K562 (cell line): ENCODE data around the gene FAM98C. TPM values are rescaled to one million over a fixed set of nuclear protein-coding genes. Genes with fewer than 3 reads are reported as not detected.
A peak's percentile ranks its signal among the peaks of the same experiment; 100 is the strongest.

ENCODE experiments used
- ATAC-seq: fragments of 200-7000 bp; cut with Tn5 transposase; 3 replicates; pipeline ENCODE4 v1.9.1; 2020; ENCODE audit warnings: moderate library complexity
- BruUV-seq: library from RNA; stranded (reverse); fragments of 400-500 nt; replicated peaks from 2 replicates; lab custom pipeline; 2021; lab: Mats Ljungman, UMichigan
- CTCF ChIA-PET: fragments of 300-600 bp; formaldehyde crosslinking; extraction: SDS; loops from one replicate; lab custom pipeline; 2021; ENCODE audit warnings: low intra/inter-chr PET ratio; lab: Yijun Ruan, JAX
- POLR2A ChIA-PET: fragments of 300-600, 350-650 bp; sonication (Branson Sonifier 250); formaldehyde crosslinking; extraction: SDS; loops from one replicate; lab custom pipeline; 2021; ENCODE audit warnings: antibody characterized with exemption, inconsistent platforms; lab: Yijun Ruan, JAX
- DNase-seq, 4 experiments: peaks; one replicate each; pipeline versions ENCODE4 v3.0.0 to v3.0.0-alpha.2; 2011 to 2018; ENCODE audit warnings: low spot score in 3 of 4, mixed read lengths in 3 of 4; ENCODE audit errors: extremely low read depth in 1 of 4
- FAIRE-seq: peaks from 2 replicates; lab custom pipeline; 2011; peaks lifted over from hg19 to GRCh38; lab: Jason Lieb, UNC
- H2AFZ ChIP-seq: 2 replicates; pipeline ENCODE4 v1.6.0; 2011; ENCODE audit warnings: low read depth, low read length, control low read depth, inconsistent platforms
- H3K27ac ChIP-seq: fragments of 200-600 bp; 3 replicates; pipeline ENCODE4 v1.8.0; 2011; ENCODE audit warnings: low read depth, mild to moderate bottlenecking, control low read depth, inconsistent platforms, low read length, moderate library complexity, mixed read lengths; ENCODE audit errors: extremely low read depth
- H3K27me3 ChIP-seq, 2 experiments: fragments of 300-600 bp in 1 of 2; 2 replicates in 1 of 2; 3 replicates in 1 of 2; pipeline versions ENCODE4 v1.6.0 to v1.8.0; 2011; ENCODE audit warnings: inconsistent platforms in 2 of 2, low read length in 2 of 2, mild to moderate bottlenecking in 1 of 2, mixed read lengths in 1 of 2, moderate library complexity in 1 of 2; ENCODE audit not compliant: control insufficient read depth in 2 of 2, insufficient read depth in 2 of 2
- H3K36me3 ChIP-seq: fragments of 300-600 bp; 3 replicates; pipeline ENCODE4 v1.8.0; 2011; ENCODE audit warnings: mild to moderate bottlenecking, low read length, inconsistent platforms; ENCODE audit not compliant: control insufficient read depth, insufficient read depth
- H3K4me1 ChIP-seq, 2 experiments: fragments of 200-600 bp in 1 of 2; replicated peaks in 1 of 2; 2 replicates in 1 of 2; 3 replicates in 1 of 2; pipeline versions ENCODE4 v1.5.1 to v1.8.0; 2011; ENCODE audit warnings: inconsistent platforms in 2 of 2, low read length in 2 of 2, mild to moderate bottlenecking in 1 of 2, mixed read lengths in 1 of 2, moderate library complexity in 1 of 2; ENCODE audit not compliant: control insufficient read depth in 2 of 2, insufficient read depth in 2 of 2
- H3K4me2 ChIP-seq: 2 replicates; pipeline ENCODE4 v1.6.1; 2011; ENCODE audit warnings: low read length, control low read depth, inconsistent platforms, mixed read lengths; ENCODE audit not compliant: insufficient read depth
- H3K4me3 ChIP-seq: fragments of 200-600 bp; sonication (generic), shearing (Covaris generic); 2 replicates; pipeline ENCODE4 v1.5.1; 2016; ENCODE audit warnings: control low read depth, inconsistent platforms
- H3K79me2 ChIP-seq: fragments of 200-600 bp; 3 replicates; pipeline ENCODE4 v1.8.0; 2011; ENCODE audit warnings: low read length, inconsistent platforms; ENCODE audit not compliant: control insufficient read depth, insufficient read depth
- H3K9ac ChIP-seq, 2 experiments: 2 replicates each; pipeline versions ENCODE4 v1.6.0 to v1.6.1; 2011; ENCODE audit warnings: low read depth in 2 of 2, low read length in 2 of 2, control low read depth in 1 of 2, inconsistent platforms in 1 of 2, mild to moderate bottlenecking in 1 of 2, mixed read lengths in 1 of 2; ENCODE audit not compliant: insufficient read depth in 1 of 2
- H3K9me1 ChIP-seq: one replicate; pipeline ENCODE4 v1.6.0; 2011; ENCODE audit warnings: inconsistent platforms, mild to moderate bottlenecking, low read length, moderate library complexity; ENCODE audit not compliant: control insufficient read depth, insufficient read depth
- H3K9me3 ChIP-seq: replicated peaks from 2 replicates; pipeline ENCODE4 v1.5.1; 2011; ENCODE audit warnings: low read depth, low read length, inconsistent platforms; ENCODE audit not compliant: control insufficient read depth, insufficient read depth
- H4K20me1 ChIP-seq: replicated peaks from 2 replicates; pipeline ENCODE4 v1.6.1; 2011; ENCODE audit warnings: low read length, inconsistent platforms, mixed read lengths; ENCODE audit not compliant: control insufficient read depth, insufficient read depth
- MCM3 ChIP-seq: fragments of 450-650 bp; IDR thresholded peaks from 2 replicates; pipeline ENCODE4 v1.6.1; 2016
- MYBL2 ChIP-seq, 2 experiments: fragments of 450-650 bp in 1 of 2; sonication (generic) in 1 of 2; formaldehyde crosslinking in 1 of 2; IDR thresholded peaks; 2 replicates each; pipeline versions ENCODE4 v1.6.1 to v1.8.1; 2017 to 2022; ENCODE audit warnings: borderline replicate concordance in 1 of 2, inconsistent platforms in 1 of 2, low read depth in 1 of 2, mild to moderate bottlenecking in 1 of 2, missing genetic modification reagents in 1 of 2, moderate library complexity in 1 of 2
- POLR2B ChIP-seq: fragments of 450-650 bp; IDR thresholded peaks from 2 replicates; pipeline ENCODE4 v1.6.1; 2018; ENCODE audit warnings: low read depth; ENCODE audit not compliant: partially characterized antibody
- SAFB2 ChIP-seq: fragments of 200-400 bp; formaldehyde crosslinking; IDR thresholded peaks from 2 replicates; pipeline ENCODE4 v1.6.1; 2018; ENCODE audit warnings: borderline replicate concordance, low read length, low read depth, moderate library complexity; ENCODE audit not compliant: severe bottlenecking
- ZKSCAN8 ChIP-seq: fragments of 200-800 bp; sonication (Bioruptor generic); IDR thresholded peaks from 2 replicates; pipeline ENCODE4 v1.6.1; 2016; ENCODE audit warnings: missing genetic modification characterization, missing compliant biosample characterization
- ZNF146 ChIP-seq: IDR thresholded peaks from one replicate; pipeline ENCODE4 v1.6.1; 2018; ENCODE audit warnings: missing compliant biosample characterization; ENCODE audit not compliant: unreplicated experiment
- ZNF766 ChIP-seq: fragments of 200-800 bp; sonication (Bioruptor generic); conservative IDR thresholded peaks from 2 replicates; pipeline ENCODE4 v1.6.1; 2016; ENCODE audit warnings: missing genetic modification characterization, missing compliant biosample characterization
- WGBS: fragments of 100-300 bp; shearing (Covaris generic); methylation state at CpG from one replicate; pipeline ENCODE4 v1.1.6; 2016; ENCODE audit warnings: low coverage, mixed read lengths; ENCODE audit not compliant: insufficient coverage; ENCODE audit errors: missing lambda C conversion rate; 5-methylcytosine and 5-hydroxymethylcytosine counted together
- in situ Hi-C: fragments of 300-500 bp; cut with MboI; formaldehyde crosslinking; loops from 4 replicates; pipeline ENCODE4 v1.15.0; 2018; ENCODE audit warnings: inconsistent platforms, mixed read lengths
- intact Hi-C: fragments of 100-400 bp; cut with micrococcal nuclease; formaldehyde crosslinking; loops from 2 replicates; pipeline ENCODE4 v1.14.2; 2022
- polyA plus RNA-seq, 8 experiments: library from polyadenylated mRNA; depleted of rRNA in 4 of 8; stranded (reverse) in 5 of 8; unstranded in 3 of 8; fragments of >200 nt; fragmentation: Nextera tagmentation in 2 of 8; fragmentation: Illumina TruSeq in 1 of 8; extraction: Ambion mirVana in 2 of 8; extraction: Trizol in 1 of 8; gene quantifications; 2 replicates each; pipeline versions ENCODE4 v1.2.1 to v1.2.3, GENCODE V29; 2011 to 2014; ENCODE audit warnings: inconsistent platforms in 1 of 8, missing spikeins in 1 of 8
- total RNA-seq, 7 experiments: library from RNA; depleted of rRNA in 6 of 7; stranded (reverse); fragments of >200 nt in 6 of 7; fragmentation: Illumina TruSeq in 2 of 7; extraction: Trizol in 2 of 7; gene quantifications; 2 replicates each; pipeline versions ENCODE4 v1.2.1 to v1.2.3, GENCODE V29; 2011 to 2021; ENCODE audit warnings: low replicate concordance in 1 of 7
- TF ChIP-seq, protein P1 (sequence below), 2 experiments: fragments of 450-650 bp; IDR thresholded peaks; 2 replicates each; pipeline ENCODE4 v1.6.1; 2016; ENCODE audit warnings: mild to moderate bottlenecking in 2 of 2, borderline replicate concordance in 1 of 2, low read depth in 1 of 2, moderate library complexity in 1 of 2
- TF ChIP-seq, protein P2 (sequence below): sonication (generic); formaldehyde crosslinking; IDR thresholded peaks from 2 replicates; pipeline ENCODE4 v1.8.0; 2022; ENCODE audit warnings: mild to moderate bottlenecking, missing genetic modification reagents

Gene FAM98C
- total and polyA plus RNA-seq, 9 of the 15 experiments (the other 6 are each of a cell fraction or from before 2014, with no cell fraction given): 1.7 to 43.8 (median 13.7) TPM

DNA sequence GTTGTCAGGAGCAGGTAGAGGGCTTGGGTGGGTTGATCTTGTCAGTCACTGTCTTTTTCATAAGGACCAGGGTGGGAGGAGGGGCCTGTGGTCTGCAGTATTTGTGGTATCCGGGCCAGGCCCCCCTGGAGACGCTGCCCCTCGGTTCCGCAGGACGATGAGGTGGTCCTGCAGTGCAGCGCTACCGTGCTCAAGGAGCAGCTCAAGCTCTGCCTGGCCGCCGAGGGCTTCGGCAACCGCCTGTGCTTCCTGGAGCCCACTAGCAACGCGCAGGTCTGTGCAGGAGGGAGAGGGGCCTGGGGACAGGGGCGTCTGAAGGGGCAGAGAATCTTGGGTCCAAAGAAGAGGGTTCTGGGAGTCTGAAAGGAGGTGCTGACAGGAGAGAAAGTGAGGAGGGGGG, 37.7 kb downstream of the FAM98C start:
- CTCF ChIA-PET: interaction anchor here (1.5 kb wide), 1 partner anchor 37 kb away, joined by 12 read pairs; no protein-coding TSS in a partner anchor
- H3K9me1 ChIP-seq: no peaks in the 10 kb centered on the region
- BruUV-seq: no TSS peak
- H4K20me1 ChIP-seq: no peaks in the 10 kb centered on the region
- H3K4me1 ChIP-seq: peaks cover 0 to 21% of the 10 kb centered on the region in 2 experiments; a peak in 2 of 5 replicates
- FAIRE-seq (no peak), DNase-seq (no peak), ATAC-seq (no peak)
- POLR2A ChIA-PET: interaction anchor here (1.2 kb wide), 2 partner anchors 10 to 38 kb away, joined by 4 read pairs; partner anchors contain the start of gene FAM98C
- intact Hi-C loops (no loop called here), in situ Hi-C loops (no loop called here)
- H3K27me3 ChIP-seq: no peaks in the 10 kb centered on the region
- peaks cover 9% of the 10 kb centered on the region; the same call in 1 of the 3 replicates for H3K36me3 ChIP-seq
- H3K9ac ChIP-seq: peak overlapping the region in 1 of 2 experiments; percentile 72; a peak in 1 of 4 replicates
- H3K4me3 ChIP-seq: no peak overlapping the region
- H3K27ac ChIP-seq: no peak overlapping the region
- no peak overlapping the region for H3K4me2 ChIP-seq
- 91% methylated on average over 9 of the region's 14 CpGs for WGBS
- H3K79me2 ChIP-seq: no peaks in the 10 kb centered on the region
- no peaks in the 10 kb centered on the region for H3K9me3 ChIP-seq
- H2AFZ ChIP-seq: no peak overlapping the region
- TF ChIP-seq, protein P1, sequence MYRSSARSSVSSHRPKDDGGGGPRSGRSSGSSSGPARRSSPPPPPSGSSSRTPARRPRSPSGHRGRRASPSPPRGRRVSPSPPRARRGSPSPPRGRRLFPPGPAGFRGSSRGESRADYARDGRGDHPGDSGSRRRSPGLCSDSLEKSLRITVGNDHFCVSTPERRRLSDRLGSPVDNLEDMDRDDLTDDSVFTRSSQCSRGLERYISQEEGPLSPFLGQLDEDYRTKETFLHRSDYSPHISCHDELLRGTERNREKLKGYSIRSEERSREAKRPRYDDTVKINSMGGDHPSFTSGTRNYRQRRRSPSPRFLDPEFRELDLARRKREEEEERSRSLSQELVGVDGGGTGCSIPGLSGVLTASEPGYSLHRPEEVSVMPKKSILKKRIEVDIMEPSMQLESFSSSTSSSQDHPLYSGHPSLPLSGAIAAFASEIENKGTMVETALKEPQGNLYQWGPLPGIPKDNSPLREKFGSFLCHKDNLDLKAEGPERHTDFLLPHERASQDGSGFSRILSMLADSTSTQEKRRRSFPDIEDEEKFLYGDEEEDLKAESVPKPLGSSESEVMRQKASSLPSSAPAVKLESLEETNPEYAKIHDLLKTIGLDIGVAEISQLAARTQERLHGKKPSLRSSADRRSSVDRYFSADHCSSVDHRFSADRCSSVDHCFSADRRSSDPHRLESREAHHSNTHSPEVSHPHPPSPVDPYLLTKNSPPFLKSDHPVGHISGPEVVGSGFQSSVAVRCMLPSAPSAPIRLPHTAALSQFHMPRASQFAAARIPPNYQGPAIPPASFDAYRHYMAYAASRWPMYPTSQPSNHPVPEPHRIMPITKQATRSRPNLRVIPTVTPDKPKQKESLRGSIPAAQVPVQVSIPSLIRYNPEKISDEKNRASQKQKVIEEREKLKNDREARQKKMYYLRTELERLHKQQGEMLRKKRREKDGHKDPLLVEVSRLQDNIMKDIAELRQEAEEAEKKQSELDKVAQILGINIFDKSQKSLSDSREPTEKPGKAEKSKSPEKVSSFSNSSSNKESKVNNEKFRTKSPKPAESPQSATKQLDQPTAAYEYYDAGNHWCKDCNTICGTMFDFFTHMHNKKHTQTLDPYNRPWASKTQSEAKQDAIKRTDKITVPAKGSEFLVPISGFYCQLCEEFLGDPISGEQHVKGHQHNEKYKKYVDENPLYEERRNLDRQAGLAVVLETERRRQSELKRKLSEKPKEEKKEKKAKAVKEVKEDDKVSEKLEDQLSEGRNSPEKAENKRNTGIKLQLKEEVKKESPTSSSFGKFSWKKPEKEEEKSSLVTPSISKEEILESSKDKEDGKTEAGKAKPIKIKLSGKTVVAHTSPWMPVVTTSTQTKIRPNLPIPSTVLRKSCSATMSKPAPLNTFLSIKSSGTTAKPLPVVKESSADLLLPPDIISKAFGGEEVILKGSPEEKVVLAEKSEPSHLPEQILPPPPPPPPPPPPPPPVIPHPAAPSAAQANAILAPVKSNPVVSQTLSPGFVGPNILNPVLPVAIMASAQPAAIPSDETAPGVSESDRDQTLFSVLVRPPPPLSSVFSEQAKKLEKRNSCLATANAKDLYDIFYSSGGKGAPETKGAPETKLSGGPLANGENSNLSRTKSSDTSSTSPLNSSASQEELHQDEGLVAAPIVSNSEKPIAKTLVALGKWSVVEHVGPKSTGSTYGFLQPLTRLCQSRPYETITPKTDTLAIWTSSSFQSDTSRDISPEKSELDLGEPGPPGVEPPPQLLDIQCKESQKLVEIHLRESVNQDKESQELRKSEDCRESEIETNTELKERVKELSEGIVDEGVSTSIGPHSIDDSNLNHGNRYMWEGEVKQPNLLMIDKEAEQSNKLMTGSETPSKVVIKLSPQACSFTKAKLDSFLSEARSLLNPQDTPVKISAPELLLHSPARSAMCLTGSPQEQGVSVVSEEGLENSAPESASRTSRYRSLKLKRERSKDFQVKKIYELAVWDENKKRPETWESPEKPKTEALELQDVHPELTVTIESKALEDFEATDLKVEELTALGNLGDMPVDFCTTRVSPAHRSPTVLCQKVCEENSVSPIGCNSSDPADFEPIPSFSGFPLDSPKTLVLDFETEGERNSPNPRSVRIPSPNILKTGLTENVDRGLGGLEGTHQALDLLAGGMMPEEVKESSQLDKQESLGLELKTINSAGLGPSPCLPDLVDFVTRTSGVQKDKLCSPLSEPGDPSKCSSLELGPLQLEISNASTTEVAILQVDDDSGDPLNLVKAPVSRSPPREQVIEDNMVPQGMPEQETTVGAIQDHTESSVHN (IDR thresholded peaks at IDR 0.05; ENCODE audit: borderline replicate concordance in 1 of 2, low read depth in 1 of 2): no peak
- TF ChIP-seq ZNF766 (CRISPR knock-in tag) (no peak), MYBL2 (IDR thresholded peaks at IDR 0.05; ENCODE audit: low read depth) (no peak), MYBL2 (CRISPR knock-in tag; IDR thresholded peaks at IDR 0.05; ENCODE audit: borderline replicate concordance) (no peak), SAFB2 (no peak), ZKSCAN8 (no peak), MCM3 (no peak), ZNF146 (CRISPR knock-in tag) (no peak), POLR2B (no peak)
- TF ChIP-seq, protein P2, sequence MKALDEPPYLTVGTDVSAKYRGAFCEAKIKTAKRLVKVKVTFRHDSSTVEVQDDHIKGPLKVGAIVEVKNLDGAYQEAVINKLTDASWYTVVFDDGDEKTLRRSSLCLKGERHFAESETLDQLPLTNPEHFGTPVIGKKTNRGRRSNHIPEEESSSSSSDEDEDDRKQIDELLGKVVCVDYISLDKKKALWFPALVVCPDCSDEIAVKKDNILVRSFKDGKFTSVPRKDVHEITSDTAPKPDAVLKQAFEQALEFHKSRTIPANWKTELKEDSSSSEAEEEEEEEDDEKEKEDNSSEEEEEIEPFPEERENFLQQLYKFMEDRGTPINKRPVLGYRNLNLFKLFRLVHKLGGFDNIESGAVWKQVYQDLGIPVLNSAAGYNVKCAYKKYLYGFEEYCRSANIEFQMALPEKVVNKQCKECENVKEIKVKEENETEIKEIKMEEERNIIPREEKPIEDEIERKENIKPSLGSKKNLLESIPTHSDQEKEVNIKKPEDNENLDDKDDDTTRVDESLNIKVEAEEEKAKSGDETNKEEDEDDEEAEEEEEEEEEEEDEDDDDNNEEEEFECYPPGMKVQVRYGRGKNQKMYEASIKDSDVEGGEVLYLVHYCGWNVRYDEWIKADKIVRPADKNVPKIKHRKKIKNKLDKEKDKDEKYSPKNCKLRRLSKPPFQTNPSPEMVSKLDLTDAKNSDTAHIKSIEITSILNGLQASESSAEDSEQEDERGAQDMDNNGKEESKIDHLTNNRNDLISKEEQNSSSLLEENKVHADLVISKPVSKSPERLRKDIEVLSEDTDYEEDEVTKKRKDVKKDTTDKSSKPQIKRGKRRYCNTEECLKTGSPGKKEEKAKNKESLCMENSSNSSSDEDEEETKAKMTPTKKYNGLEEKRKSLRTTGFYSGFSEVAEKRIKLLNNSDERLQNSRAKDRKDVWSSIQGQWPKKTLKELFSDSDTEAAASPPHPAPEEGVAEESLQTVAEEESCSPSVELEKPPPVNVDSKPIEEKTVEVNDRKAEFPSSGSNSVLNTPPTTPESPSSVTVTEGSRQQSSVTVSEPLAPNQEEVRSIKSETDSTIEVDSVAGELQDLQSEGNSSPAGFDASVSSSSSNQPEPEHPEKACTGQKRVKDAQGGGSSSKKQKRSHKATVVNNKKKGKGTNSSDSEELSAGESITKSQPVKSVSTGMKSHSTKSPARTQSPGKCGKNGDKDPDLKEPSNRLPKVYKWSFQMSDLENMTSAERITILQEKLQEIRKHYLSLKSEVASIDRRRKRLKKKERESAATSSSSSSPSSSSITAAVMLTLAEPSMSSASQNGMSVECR (CRISPR knock-in tag): no peak
